SK-N-SH (cell line): Measurements from ENCODE around the gene DGKZ. TPM values are rescaled to one million over a fixed set of nuclear protein-coding genes. Genes with fewer than 3 reads are reported as not detected.

Source experiments
- CTCF ChIA-PET: fragments of 300-600, 350-600 bp; formaldehyde crosslinking; extraction: SDS; loops from one replicate; lab custom pipeline; 2021; lab: Yijun Ruan, JAX
- POLR2A ChIA-PET: fragments of 350-600 bp; sonication (Branson Sonifier 250); formaldehyde crosslinking; extraction: SDS; loops from one replicate; lab custom pipeline; 2020; ENCODE audit warnings: antibody characterized with exemption, inconsistent platforms; lab: Yijun Ruan, JAX
- DNase-seq: peaks from one replicate; pipeline ENCODE4 v3.0.0; 2012
- H2AFZ ChIP-seq: fragments of 200-600 bp; sonication (generic); 2 replicates; pipeline ENCODE4 v1.8.1; 2016; ENCODE audit warnings: antibody characterized with exemption, mild to moderate bottlenecking, low read depth
- H3F3A ChIP-seq: fragments of 200-600 bp; sonication (generic); replicated peaks from 2 replicates; pipeline ENCODE3; 2016; ENCODE audit warnings: antibody characterized with exemption, mild to moderate bottlenecking; ENCODE audit not compliant: insufficient read depth
- H3K27ac ChIP-seq, 2 experiments: fragments of 200-500 bp in 1 of 2; fragments of 200-600 bp in 1 of 2; sonication (Bioruptor generic) in 1 of 2; sonication (generic), shearing (Covaris generic) in 1 of 2; 2 replicates each; pipeline versions ENCODE4 v1.5.1 to v1.6.1; 2014 to 2016; ENCODE audit warnings: low read depth in 2 of 2, inconsistent platforms in 1 of 2, low read length in 1 of 2, mild to moderate bottlenecking in 1 of 2, mixed read lengths in 1 of 2
- H3K27me3 ChIP-seq: fragments of 200-600 bp; sonication (generic), shearing (Covaris generic); 2 replicates; pipeline ENCODE4 v1.6.1; 2016; ENCODE audit warnings: mixed run types; ENCODE audit not compliant: insufficient read depth
- H3K36me3 ChIP-seq, 2 experiments: fragments of 200-500 bp in 1 of 2; fragments of 200-600 bp in 1 of 2; sonication (Bioruptor generic) in 1 of 2; sonication (generic) in 1 of 2; replicated peaks in 1 of 2; 2 replicates each; pipeline versions ENCODE3 to v1.5.1; 2014 to 2016; ENCODE audit warnings: low read length in 1 of 2, mild to moderate bottlenecking in 1 of 2; ENCODE audit not compliant: insufficient read depth in 2 of 2, control insufficient read depth in 1 of 2
- H3K4me1 ChIP-seq, 2 experiments: fragments of 200-500 bp in 1 of 2; fragments of 200-600 bp in 1 of 2; sonication (Bioruptor generic) in 1 of 2; sonication (generic), shearing (Covaris generic) in 1 of 2; 2 replicates each; pipeline versions ENCODE4 v1.5.1 to v1.6.1; 2014 to 2016; ENCODE audit warnings: low read depth in 1 of 2, low read length in 1 of 2, mixed run types in 1 of 2; ENCODE audit not compliant: insufficient read depth in 2 of 2, control insufficient read depth in 1 of 2
- H3K4me2 ChIP-seq: fragments of 200-600 bp; sonication (generic), shearing (Covaris generic); 2 replicates; pipeline ENCODE4 v1.6.1; 2017; ENCODE audit warnings: mixed run types
- H3K4me3 ChIP-seq, 2 experiments: fragments of 200-500 bp in 1 of 2; fragments of 200-600 bp in 1 of 2; sonication (Bioruptor generic) in 1 of 2; sonication (generic), shearing (Covaris generic) in 1 of 2; 2 replicates each; pipeline versions ENCODE4 v1.5.1 to v1.8.1; 2014 to 2016; ENCODE audit warnings: low read depth in 2 of 2, inconsistent platforms in 1 of 2, low read length in 1 of 2, mild to moderate bottlenecking in 1 of 2, mixed read lengths in 1 of 2, moderate library complexity in 1 of 2
- H3K79me2 ChIP-seq: fragments of 200-600 bp; sonication (generic); 2 replicates; pipeline ENCODE4 v1.8.1; 2017; ENCODE audit warnings: mild to moderate bottlenecking; ENCODE audit not compliant: insufficient read depth
- H3K9ac ChIP-seq: fragments of 200-600 bp; sonication (generic); 2 replicates; pipeline ENCODE4 v1.6.1; 2017; ENCODE audit warnings: mixed run types
- H3K9me2 ChIP-seq: fragments of 200-600 bp; sonication (generic); 2 replicates; pipeline ENCODE4 v1.6.1; 2017; ENCODE audit warnings: mixed run types
- H3K9me3 ChIP-seq: fragments of 200-600 bp; sonication (generic); 2 replicates; pipeline ENCODE4 v1.6.1; 2017; ENCODE audit warnings: mixed run types, mild to moderate bottlenecking, moderate library complexity
- H4K20me1 ChIP-seq: fragments of 200-600 bp; sonication (generic); 2 replicates; pipeline ENCODE4 v1.6.1; 2017; ENCODE audit warnings: mild to moderate bottlenecking, mixed run types; ENCODE audit not compliant: insufficient read depth
- CHD2 ChIP-seq: fragments of 150-350 bp; IDR thresholded peaks from 2 replicates; pipeline ENCODE4 v1.6.1; 2018; ENCODE audit warnings: low read length; ENCODE audit not compliant: partially characterized antibody
- EZH2phosphoT487 ChIP-seq: fragments of 200-600 bp; sonication (generic); IDR thresholded peaks from 2 replicates; pipeline ENCODE4 v1.6.1; 2017; ENCODE audit warnings: low read depth, mixed run types, mild to moderate bottlenecking, antibody characterized with exemption, moderate library complexity, borderline replicate concordance
- GABPA ChIP-seq: IDR thresholded peaks from 2 replicates; pipeline ENCODE4 v1.4.0; 2012; ENCODE audit warnings: low read depth, mild to moderate bottlenecking
- MEF2A ChIP-seq: IDR thresholded peaks from 2 replicates; pipeline ENCODE4 v1.4.0; 2012; ENCODE audit warnings: low read depth, borderline replicate concordance
- NRF1 ChIP-seq: IDR thresholded peaks from 2 replicates; pipeline ENCODE4 v1.6.1; 2012; ENCODE audit warnings: low read depth, mild to moderate bottlenecking, low read length
- PBX3 ChIP-seq: IDR thresholded peaks from 2 replicates; pipeline ENCODE4; 2012
- POLR2AphosphoS5 ChIP-seq: IDR thresholded peaks from 2 replicates; pipeline ENCODE4 v1.6.1; 2012; ENCODE audit warnings: low read depth, low read length
- RAD21 ChIP-seq: IDR thresholded peaks from 2 replicates; pipeline ENCODE4 v1.6.1; 2012; ENCODE audit warnings: mild to moderate bottlenecking, low read length
- RFX5 ChIP-seq: IDR thresholded peaks from 2 replicates; pipeline ENCODE4 v1.6.1; 2012; ENCODE audit warnings: mild to moderate bottlenecking, improper control_type of control experiment, low read length
- RXRA ChIP-seq: IDR thresholded peaks from 2 replicates; pipeline ENCODE4 v1.4.0; 2012; ENCODE audit warnings: low read depth, mild to moderate bottlenecking, borderline replicate concordance
- TCF12 ChIP-seq: IDR thresholded peaks from 2 replicates; pipeline ENCODE4 v1.4.0; 2012
- TEAD4 ChIP-seq: IDR thresholded peaks from 2 replicates; pipeline ENCODE4 v1.4.0; 2012; ENCODE audit warnings: mild to moderate bottlenecking, borderline replicate concordance; ENCODE audit not compliant: insufficient read depth
- USF2 ChIP-seq: fragments of 150-350 bp; IDR thresholded peaks from 2 replicates; pipeline ENCODE4 v1.6.1; 2017; ENCODE audit warnings: antibody characterized with exemption, low read length, low read depth, borderline replicate concordance
- ZBTB33 ChIP-seq: IDR thresholded peaks from 2 replicates; pipeline ENCODE4 v1.4.0; 2012; ENCODE audit warnings: low read depth, borderline replicate concordance
- WGBS: methylation state at CpG from one replicate; pipeline ENCODE4 v1.1.6; 2017; ENCODE audit warnings: low lambda C conversion rate; 5-methylcytosine and 5-hydroxymethylcytosine counted together
- polyA plus RNA-seq, 3 experiments: library from polyadenylated mRNA; depleted of rRNA; stranded (reverse); fragments of >200 nt; gene quantifications; 2 replicates each; pipeline ENCODE4 v1.2.3, GENCODE V29; 2012
- TF ChIP-seq, protein P1 (sequence below): IDR thresholded peaks from 2 replicates; pipeline ENCODE4 v1.4.0; 2012; ENCODE audit warnings: low read depth, borderline replicate concordance
- TF ChIP-seq, protein P2 (sequence below): fragments of 200-600 bp; sonication (generic); IDR thresholded peaks from 2 replicates; pipeline ENCODE4 v1.6.1; 2017; ENCODE audit warnings: antibody characterized with exemption, mild to moderate bottlenecking, moderate library complexity
- TF ChIP-seq, protein P3 (sequence below): fragments of 150-350 bp; IDR thresholded peaks from 2 replicates; pipeline ENCODE4 v1.6.1; 2016; ENCODE audit warnings: mild to moderate bottlenecking, low read depth, low read length

Gene DGKZ
- polyA plus RNA-seq, 1 of the 3 experiments (the other 2 are of a cell fraction) = 33.2 TPM

- Histone ChIP-seq H3K4me2 (no peak overlapping the region), H3K9me3 (no peaks in the 10 kb centered on the region), H2AFZ (no peak overlapping the region), H3F3A (no peaks in the 10 kb centered on the region), H3K36me3 (no peaks in the 10 kb centered on the region), H3K79me2 (peaks cover 10% of the 10 kb centered on the region; the same call in 1 of the 2 replicates), H3K4me1 (peaks cover 14 to 20% of the 10 kb centered on the region in 2 experiments; a peak in 3 of 4 replicates), H3K4me3 (no peak overlapping the region), H3K27me3 (no peaks in the 10 kb centered on the region), H3K27ac (no peak overlapping the region), H4K20me1 (peaks cover 3% of the 10 kb centered on the region; the same call in 1 of the 2 replicates), H3K9me2 (no peaks in the 10 kb centered on the region), H3K9ac (no peak overlapping the region)
- no peak for TF ChIP-seq EZH2phosphoT487
- TF ChIP-seq RXRA = no peak
- TF ChIP-seq, protein P1, sequence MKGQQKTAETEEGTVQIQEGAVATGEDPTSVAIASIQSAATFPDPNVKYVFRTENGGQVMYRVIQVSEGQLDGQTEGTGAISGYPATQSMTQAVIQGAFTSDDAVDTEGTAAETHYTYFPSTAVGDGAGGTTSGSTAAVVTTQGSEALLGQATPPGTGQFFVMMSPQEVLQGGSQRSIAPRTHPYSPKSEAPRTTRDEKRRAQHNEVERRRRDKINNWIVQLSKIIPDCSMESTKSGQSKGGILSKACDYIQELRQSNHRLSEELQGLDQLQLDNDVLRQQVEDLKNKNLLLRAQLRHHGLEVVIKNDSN = no peak
- no peak for TF ChIP-seq USF2
- TF ChIP-seq RFX5 = no peak
- TF ChIP-seq CHD2 = no peak
- TF ChIP-seq, protein P2, sequence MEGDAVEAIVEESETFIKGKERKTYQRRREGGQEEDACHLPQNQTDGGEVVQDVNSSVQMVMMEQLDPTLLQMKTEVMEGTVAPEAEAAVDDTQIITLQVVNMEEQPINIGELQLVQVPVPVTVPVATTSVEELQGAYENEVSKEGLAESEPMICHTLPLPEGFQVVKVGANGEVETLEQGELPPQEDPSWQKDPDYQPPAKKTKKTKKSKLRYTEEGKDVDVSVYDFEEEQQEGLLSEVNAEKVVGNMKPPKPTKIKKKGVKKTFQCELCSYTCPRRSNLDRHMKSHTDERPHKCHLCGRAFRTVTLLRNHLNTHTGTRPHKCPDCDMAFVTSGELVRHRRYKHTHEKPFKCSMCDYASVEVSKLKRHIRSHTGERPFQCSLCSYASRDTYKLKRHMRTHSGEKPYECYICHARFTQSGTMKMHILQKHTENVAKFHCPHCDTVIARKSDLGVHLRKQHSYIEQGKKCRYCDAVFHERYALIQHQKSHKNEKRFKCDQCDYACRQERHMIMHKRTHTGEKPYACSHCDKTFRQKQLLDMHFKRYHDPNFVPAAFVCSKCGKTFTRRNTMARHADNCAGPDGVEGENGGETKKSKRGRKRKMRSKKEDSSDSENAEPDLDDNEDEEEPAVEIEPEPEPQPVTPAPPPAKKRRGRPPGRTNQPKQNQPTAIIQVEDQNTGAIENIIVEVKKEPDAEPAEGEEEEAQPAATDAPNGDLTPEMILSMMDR = no peak
- no peak for TF ChIP-seq TEAD4
- no peak for TF ChIP-seq TCF12
- ChIA-PET POLR2A (no interaction called here), CTCF (interaction anchor here (1.3 to 17.7 kb wide), 5 partner anchors 9 to 105 kb away, joined by 3 to 423 read pairs (median 11); no protein-coding TSS in a partner anchor)
- DNase-seq = no peak
- WGBS = 89% methylated on average over 3 of the region's 3 CpGs
Measured at GRCh38 chr11:46343520-46343919, 3.7 kb upstream of the DGKZ start.

DNA sequence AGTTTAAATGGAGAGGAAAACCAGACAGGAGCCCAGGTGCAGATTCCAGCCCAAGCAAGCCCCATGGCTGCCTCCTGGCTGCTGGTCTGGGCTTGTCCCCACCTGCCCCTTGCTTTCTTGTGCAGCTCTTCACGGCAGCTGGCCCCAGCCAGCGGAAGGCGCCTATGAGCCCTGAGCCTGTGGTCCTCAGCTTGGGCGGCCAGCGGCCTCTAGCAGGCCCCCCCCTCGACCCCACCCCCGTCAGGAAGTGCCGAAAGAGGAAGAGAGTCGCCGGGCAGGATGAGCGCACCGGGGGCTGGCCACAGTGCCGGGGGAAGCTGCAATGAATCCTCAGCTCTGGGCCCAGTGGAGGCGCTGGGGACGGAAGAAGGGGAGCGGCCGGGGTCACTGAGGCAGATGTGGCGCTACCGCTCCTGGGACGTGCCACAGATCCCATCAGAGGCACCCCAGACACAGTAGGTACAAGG lies 2.1 kb upstream of the DGKZ start:
- Histone ChIP-seq H3K4me1 (peaks cover 11 to 23% of the 10 kb centered on the region in 2 experiments; a peak in 3 of 4 replicates), H3K9me3 (no peaks in the 10 kb centered on the region), H3K4me3 (no peak overlapping the region), H3K79me2 (peaks cover 26% of the 10 kb centered on the region), H3K4me2 (no peak overlapping the region), H3F3A (no peaks in the 10 kb centered on the region), H3K9me2 (no peaks in the 10 kb centered on the region), H3K36me3 (no peaks in the 10 kb centered on the region), H3K9ac (no peak overlapping the region), H3K27ac (no peak overlapping the region), H2AFZ (no peak overlapping the region), H4K20me1 (peaks cover 13% of the 10 kb centered on the region; the same call in 1 of the 2 replicates), H3K27me3 (no peaks in the 10 kb centered on the region)
- CTCF ChIA-PET = interaction anchor here (1.1 to 17.7 kb wide), 9 partner anchors 8 to 106 kb away, joined by 3 to 423 read pairs (median 8); no protein-coding TSS in a partner anchor
- no peak for DNase-seq
- 91% methylated on average over 14 of the region's 20 CpGs for WGBS
- POLR2A ChIA-PET = no interaction called here
- no peak for TF ChIP-seq MEF2A
- no peak for TF ChIP-seq POLR2AphosphoS5
- TF ChIP-seq USF2 = no peak
- TF ChIP-seq NRF1 = no peak
- no peak for TF ChIP-seq ZBTB33
- TF ChIP-seq GABPA = no peak
- TF ChIP-seq RAD21 = no peak
- TF ChIP-seq, protein P3, sequence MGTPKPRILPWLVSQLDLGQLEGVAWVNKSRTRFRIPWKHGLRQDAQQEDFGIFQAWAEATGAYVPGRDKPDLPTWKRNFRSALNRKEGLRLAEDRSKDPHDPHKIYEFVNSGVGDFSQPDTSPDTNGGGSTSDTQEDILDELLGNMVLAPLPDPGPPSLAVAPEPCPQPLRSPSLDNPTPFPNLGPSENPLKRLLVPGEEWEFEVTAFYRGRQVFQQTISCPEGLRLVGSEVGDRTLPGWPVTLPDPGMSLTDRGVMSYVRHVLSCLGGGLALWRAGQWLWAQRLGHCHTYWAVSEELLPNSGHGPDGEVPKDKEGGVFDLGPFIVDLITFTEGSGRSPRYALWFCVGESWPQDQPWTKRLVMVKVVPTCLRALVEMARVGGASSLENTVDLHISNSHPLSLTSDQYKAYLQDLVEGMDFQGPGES = no peak
- no peak for TF ChIP-seq TCF12
- TF ChIP-seq PBX3 = no peak
- no peak for TF ChIP-seq RXRA
